Measurements from ENCODE around the gene DNER.
"Not testable (repeated sequence)": the region's sequence is repeated elsewhere in the genome, so short reads cannot be mapped to it uniquely, and the experiment has no call there.

DNER gene

DNA sequence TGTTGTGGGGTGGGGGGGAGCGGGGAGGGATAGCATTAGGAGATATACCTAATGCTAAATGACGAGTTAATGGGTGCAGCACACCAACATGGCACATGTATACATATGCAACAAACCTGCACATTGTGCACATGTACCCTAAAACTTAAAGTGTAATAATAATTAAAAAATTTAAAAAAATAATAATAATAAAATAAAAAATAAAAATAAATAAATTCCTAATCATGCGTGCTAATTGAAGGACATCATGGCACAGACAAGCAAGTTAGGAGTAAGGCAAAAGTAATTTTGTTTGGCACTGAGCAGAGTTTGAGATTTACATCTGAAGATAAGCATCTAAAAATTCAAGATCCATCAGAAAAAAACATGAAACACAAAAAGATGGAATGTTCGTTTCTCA is 100.3 kb downstream of the DNER start:
- not testable (repeated sequence) for DNase-seq

DNA sequence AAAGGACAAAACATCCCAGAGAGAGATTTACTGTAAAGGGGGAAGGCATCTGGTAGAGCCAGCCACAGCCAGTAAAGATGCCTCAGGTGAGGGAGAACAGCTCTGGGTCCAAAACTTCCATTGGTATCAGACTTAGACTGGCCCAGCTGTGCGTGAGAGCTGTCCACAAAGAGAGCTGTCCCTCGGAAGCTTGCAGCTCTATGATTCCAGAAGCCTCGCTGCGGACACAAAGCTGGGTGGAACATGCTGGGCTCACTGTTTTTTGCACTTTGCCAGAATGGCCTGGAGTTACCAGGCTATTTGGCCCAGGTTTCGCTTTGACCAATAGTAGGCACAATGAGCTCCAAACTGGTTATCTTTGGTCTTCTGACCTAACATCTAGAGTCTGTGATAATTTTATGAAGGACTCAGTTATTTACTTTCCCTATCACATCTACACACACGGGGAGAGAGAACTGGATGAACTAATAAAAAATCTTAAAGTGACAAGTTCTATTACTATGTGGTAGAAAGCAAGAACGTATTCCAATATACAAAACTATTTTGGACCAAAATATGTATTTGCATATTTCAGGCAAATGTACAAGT is 101.9 kb downstream of the DNER start:
- no peak for DNase-seq

DNA sequence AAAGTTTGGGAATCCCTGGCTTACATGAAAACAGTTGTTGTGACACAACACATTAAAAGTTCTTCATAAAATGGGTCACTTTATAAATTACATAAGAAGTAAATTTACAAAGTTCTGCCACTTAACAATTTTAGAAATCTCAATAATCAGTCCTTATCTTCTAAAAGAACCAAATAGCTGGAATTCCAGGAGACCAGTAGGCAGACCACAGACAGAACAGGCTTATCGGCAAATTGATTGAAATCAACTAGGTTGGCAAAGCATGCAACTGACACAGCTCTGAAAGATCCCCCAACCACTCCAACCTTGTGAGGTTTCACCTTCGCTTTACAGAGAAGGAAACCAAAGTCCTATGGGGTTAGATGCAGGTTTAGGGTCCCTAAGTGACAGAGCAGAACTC is 103.0 kb downstream of the DNER start:
- no peak for DNase-seq

DNA sequence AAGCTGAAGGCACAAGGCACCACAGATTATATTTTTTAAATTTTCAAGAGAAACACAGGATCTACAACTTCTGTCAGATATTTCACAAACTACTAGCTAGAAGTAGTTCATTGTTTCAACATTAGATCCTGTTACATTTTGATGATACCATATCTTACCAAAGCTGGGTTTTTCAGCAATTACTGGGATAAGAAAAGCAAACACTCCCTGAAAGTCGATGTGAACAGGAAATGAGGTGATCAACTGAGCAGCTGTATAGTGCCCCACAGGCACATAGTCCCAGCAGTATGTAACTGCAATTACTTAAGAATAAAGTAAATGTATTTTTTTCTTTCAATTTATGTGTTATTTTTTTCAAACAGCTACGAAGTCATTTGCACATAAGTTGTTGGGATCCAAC is 103.5 kb downstream of the DNER start:
- DNase-seq, result no peak

DNA sequence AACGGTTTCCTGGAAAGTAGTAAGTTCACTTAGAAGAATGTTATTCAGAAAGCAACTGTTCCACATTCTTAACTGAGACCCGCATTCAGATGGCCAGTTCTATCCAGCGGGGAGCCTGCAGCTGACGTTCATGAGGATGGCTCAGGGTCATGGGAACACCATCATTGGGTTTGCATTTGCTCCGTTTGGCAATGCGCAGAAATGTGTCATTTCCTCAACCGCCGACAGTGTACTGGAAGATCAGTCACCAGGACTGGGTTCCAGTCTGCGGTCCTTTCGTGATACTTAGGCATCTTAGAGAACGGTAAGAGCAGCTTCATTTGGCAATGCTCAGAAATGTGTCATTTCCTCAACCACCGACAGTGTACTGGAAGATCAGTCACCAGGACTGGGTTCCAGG is 104.0 kb downstream of the DNER start:
- DNase-seq, result no peak

DNA sequence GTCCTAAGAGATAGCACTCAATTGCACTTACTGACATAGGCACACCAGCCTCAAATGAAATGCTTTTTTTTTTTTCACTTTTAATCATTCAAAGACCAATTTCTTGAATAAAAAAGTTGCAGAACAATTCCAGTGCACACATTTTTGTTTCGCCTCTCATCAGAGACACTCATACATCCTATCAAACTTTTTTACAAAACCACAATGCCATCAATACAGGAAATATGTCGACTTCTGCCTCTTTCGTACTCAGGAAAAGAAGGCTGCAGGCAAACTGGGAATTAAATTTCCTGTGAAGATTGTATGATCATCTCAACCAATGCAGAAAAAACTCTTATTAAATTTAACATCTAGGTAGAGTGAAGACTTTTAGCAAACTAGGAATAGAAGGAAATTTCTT is 112.4 kb downstream of the DNER start:
- no peak for DNase-seq

DNA sequence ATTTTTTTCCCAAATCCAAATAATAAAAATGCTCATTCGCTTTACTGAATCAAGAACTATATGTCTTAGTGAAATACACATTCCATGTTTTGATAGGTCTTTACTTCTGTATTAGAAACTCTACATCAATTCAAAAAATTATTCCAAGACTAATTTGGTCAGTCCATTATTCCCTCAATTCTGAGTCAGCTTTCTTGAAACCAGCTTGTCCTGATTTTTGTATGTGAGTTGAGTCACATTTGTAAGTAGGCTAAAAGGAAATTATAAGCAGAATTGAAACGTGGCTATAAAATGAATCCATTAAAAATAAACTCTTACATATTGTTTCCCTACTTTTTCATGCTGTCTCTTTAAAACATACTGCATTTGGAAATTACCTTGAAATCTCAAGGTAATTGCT is 113.0 kb downstream of the DNER start:
- DNase-seq, result no peak

DNA sequence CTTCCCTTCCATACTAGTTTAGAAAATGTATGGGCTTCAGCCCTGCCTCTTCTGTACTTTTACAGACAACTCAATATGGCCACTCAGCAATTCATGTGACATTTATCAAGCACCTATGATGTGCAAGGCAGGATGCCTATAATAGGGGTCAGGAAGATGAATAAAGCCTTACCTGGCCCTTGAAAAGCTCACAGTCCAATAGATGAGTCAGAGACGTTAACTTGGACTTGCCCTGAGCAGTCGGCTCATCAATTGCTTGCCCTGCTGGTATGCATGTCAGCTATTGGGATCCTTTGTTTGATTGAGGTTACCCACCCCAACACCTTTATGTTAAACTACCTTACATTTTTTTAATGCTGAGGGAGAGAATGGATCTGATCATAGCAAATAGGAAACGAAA is 116.1 kb downstream of the DNER start:
- no peak for DNase-seq

DNA sequence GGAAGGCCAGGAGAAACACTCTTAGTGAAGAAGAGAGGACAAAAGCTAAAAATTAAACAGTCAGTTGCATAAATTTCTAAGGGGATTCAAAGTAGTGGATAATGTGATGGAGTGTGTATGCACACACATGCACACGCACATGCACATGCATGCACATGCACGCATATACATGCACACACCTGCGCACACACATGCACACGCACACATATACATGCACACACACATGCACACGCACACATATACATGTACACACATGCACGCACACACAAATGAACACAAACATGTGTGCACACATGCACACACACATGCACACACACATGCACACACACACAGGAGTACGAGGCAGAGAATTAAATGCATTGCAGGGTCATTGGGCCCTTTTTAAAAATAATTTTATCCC is 117.6 kb downstream of the DNER start:
- DNase-seq, result no peak

DNA sequence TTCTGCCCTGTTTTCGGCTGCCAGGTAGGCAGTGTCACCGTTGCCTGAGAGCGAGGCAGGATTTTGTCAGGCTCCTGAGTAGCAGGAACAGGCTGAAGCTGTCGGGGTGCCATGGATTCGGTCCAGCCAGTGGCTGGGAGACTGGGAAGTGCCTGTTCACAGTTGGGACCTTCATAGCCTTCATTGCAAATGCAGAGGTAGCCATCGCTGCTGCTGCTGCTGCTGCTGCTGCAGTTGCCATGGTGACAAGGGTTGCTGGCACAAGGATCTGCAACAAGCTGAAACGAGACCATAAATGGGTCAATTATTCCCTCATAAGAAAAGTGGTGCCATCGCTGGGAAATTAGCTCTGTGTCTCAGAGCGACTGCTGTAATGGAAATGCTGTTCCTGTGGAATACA is 122.7 kb downstream of the DNER start:
- no peak for DNase-seq

DNA sequence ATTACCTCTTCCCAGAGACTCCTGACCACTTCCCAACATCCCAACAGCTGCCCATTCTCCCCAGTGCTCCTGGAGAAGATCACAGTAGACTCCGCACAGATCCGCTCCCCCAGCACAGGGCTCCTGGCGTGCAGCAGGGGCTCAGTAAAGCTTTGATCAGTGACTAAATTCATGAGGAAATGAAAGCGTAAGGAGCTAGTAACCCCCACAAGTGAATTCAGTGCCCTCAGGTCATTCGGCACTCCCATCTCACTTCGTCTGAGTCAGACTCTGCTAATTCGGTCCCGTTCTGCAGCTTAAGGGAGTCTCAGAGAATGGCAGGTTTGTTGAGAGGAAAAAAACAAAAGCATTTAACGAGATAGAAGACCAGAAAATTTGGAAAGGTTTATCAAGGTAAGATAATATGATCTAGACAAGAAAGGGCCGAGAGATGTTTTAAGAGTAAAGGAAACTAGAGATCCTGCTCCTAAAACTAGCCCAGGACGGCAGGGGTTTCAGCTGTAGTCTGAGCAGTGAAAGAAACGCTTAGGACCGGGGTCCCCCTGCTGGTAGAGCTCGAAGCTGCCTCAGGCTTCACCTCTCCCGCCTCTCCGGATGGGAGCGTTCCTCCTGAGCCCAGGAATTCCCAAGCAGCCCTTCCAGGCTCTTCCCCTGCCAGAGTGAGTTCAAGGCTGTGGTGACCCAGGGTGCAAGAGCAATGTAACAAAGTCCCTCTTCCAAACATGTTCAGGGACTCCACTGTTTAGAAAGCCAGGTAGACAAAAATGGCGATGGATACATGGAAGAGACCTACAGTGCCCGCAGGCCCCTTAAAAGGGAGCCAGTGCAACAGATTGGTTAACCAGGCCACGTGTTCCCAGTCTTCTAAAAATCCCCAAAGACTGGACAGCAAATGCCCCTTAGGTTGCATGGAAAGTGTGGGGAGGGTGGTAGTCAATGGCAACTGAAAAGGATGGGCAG is 127.3 kb downstream of the DNER start:
- DNase-seq, result peak in 1 of 2 donors; percentile 32

DNA sequence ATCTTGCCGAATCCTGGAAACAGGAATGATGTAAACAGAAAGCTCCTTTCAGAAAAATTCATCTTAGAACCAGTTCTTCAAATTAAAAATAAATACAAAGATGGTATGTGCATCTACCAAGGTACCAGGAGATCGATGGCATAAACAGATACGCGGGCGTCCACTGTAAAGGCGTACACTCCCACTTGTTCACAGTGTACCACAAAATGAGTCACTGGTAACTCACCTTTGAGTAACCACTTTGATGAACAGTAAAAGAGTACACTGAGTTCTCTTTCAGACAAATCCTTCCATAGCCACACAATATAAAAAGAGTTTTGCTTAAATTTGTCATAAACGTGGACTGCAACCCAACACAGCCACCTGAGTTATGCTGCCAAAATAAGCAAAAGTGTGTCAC is 128.3 kb downstream of the DNER start:
- no peak for DNase-seq

DNA sequence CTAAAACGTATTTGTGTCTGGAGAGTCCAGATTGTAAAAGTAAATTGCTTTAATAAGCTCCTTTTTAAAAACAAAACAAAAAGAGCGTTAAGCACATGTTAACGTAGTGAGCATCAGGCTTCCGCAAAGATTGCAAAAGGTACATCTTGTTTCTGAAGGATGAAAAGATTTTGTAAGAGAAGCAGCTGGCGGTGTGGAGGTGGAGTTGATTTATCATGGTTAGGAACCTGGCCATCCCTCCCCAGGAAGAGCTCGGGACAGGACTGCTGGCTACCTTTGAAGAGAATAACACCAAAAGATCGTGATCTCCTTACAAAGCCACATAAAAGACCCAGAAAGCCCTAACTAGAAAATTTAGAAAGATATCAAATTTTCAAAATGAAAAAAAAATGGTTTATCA is 132.2 kb downstream of the DNER start:
- DNase-seq, result no peak

DNA sequence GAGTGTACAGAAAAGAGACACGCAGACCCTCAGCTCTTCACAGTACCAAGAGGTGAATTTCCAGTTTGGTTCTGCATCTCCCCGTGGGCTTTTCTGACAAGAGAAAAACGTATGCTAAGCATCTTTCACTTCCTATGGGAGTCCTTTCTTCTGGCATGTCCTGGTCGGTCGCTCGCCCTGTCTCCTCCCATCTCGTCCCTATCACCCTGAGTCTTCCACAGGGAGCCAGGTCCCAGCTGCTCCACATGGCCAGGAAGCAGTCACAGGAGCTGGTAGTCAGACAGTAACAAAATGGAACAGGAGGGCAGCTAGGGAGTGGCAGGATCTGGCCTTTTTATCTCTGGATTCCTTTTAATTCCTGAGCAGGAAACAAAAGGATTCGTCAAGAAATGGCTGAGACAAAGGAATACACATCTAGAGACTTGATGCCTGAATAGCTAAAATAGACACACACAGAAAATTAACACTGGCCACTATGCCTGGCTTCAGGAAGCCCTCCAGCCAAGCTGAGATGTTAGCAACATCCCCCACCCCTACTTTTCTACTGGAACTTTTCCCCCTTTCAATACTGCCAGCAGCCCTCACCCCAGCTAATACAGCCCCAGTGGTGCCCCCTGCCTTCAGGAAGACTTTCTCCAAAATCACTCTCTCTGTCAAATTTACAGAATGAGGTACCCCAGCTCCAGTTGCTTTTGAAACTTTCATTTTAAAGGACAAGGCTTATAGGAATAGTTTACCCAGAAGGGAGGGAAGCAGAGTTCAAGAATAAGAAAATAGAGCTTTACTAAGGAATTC is 136.1 kb downstream of the DNER start:
- DNase-seq, result no peak

DNA sequence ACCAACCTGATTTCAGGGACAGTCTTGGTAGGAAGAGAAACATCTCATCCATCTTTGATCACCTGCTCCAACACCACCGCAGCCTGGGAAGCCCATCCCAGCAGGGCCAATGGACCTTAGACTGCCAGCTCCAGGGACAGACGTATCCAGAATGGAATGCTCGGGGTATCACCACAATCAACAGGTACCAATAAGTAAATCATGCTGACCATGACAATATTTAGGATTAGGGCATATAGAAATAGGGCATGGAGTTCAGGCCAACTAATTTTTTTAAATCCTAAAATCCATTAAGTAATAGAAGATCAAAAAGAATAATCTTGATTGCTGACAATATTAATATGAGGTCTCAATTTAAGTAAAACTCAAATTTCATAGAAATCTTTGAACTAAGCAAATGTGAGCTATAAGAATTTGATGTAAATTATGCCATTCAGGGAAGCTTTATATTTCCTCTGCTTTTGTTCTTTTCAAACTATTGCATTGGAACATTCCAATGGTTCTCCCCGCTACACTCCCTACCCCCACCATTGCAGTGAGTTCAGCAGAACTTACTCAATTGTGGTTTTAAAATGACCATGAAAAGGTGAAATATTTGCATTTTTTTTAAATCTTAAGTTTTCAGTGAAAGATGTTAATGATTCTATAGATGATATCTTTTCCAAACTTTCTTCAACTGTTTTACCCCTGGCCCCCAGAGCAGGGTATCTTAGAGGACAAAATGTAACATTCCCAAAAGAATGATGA is 138.6 kb downstream of the DNER start:
- no peak for DNase-seq

DNA sequence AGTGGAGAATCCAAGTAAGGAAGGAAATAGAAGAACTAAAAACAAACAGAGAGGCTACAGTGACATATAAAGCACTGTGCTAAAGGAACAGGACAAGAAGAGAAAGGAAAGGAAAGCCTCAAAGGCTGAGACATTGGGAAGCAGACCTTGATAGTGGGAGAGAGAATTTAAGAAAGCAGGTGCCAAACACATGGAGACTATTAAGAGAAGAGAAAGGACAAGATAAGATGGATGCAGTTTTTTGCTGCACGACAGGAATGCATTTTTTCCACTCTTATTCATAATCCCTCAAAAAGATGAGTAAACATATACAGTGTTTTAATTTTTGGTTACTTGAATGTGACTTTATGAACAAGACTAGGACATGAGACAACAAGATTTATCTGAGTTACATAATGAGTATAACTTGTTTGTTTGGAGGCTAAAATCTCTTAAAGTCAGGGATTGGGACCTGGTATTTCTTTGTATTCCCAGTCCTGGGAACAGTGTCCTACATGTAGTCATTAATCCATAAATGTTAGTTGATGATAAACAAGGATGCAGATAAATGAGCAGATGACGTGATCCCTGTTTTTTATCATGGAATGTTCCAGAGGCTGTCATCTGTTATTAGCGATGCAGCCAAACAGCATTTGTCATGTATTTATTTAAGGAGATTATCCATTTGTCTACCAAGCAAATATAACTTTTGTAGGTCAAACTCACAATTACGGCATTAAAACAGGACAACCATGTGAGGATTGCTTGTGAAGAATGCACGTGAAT is 141.7 kb downstream of the DNER start:
- no peak for DNase-seq

DNA sequence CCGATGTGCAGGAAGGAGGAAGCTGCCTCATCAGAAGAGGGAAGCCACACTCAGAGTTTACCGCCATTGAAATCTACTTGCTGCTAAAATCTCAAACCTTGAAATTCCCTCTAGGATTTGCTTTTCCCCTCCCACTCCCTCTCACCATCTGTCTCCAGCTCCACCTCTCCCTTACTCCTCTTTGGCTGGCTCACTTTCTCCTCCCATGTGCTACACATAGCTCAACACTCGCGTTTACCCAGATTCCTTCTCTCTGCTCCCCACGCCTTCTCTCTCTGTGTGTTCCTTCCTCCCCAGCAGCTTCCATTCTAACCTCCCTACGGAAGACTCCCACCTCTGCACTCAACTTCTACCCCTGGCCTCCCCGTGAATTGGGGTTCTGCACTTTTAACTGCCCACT is 143.1 kb downstream of the DNER start:
- DNase-seq, result no peak

DNA sequence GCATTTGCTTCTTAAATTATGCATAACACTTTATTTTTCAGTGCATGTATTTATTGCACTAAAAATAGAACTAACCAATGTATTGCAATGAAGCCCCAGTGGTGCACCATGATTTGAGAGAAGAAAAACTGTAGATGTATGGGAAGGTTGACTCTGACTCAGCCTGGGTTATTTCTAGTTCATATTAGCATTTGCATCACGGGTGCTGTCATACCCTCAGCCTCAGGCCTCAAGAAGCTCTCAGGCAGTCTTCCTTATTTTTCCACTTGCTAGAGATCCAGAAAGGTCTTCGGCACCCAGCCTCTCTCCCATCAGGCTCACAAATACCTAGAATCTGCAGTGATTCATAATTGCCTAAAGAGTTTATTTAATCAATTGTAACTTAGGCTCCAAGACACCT is 148.0 kb downstream of the DNER start:
- DNase-seq, result no peak

DNA sequence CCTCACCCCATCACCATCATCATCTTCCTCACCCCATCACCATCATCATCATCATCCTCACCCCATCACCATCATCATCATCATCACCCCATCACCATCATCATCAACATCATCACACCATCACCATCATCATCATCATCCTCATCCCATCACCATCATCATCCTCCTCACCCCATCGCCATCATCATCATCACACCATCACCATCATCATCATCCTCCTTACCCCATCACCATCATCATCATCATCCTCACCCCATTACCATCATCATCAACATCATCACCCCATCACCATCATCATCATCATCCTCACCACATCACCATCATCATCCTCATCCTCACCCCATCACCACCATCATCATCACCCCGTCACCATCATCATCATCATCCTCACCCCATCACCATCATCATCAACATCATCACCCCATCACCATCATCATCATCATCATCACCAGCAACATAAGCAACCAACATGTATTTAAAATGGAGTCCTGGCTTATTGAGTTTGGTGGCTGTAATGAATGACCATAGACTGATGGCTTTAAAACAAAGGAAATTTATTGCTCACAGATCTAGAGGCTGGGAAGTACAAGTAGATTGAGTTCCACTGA is 150.0 kb downstream of the DNER start:
- DNase-seq, result no peak

DNA sequence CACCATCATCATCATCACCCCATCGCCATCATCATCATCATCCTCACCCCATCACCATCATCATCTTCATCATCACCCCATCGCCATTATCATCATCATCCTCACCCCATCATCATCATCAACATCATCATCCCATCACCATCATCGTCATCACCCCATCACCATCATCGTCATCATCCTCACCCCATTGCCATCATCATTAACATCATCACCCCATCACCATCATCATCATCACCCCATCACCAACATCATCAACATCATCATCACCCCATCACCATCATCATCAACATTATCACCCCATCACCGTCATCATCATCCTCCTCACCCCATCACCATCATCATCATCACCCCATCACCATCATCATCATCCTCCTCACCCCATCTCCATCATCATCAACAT is 151.0 kb downstream of the DNER start:
- DNase-seq, result no peak

DNA sequence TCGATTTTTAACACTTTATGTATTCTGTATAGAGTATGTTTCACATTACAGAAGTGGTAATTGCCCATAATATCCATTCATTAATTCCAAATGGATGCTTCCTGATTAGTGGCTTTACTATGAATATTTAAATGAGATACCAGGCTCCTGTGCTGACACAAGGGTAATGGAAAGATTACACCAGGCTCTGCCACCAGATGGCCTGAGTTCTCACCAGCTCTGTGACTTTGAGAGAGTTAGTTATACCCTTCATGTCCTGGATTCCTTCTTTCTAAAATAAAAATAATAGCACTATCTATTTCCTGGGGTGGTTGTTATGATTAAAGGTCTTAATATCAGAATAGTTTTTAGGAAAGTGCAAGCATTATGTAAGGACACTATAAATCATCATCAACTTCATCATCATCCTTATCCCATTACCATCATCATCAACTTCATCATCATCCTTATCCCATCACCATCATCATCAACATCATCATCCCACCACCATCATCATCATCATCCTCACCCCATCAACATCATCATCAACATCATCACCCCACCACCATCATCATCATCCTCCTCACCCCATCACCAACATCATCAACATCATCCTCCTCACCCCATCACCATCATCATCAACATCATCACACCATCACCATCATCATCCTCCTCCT is 151.8 kb downstream of the DNER start:
- DNase-seq, result no peak

Data from CD4-positive, alpha-beta T cell treated with Interleukin-1 beta for 1 hour (primary cell).